ENCODE measurements around the gene HCN2.

The HCN2 gene

GRCh38 chr19:664913-665443, 75.3 kb downstream of the HCN2 start:
- H3K9me3 ChIP-seq (ENCODE audit: severe bottlenecking) = no peaks in the 10 kb centered on the region
- ATAC-seq (ENCODE audit: low read depth) (peak; percentile 24; the same call in 2 of the 3 replicates), DNase-seq (ENCODE audit: low spot score) (no peak)
- H3K36me3 ChIP-seq (ENCODE audit: low read depth) = peaks cover 5% of the 10 kb centered on the region
- H3K27ac ChIP-seq (ENCODE audit: poor library complexity, severe bottlenecking) = no peak overlapping the region
- peak; percentile 88 for TF ChIP-seq CTCF (IDR thresholded peaks at IDR 0.05; ENCODE audit: poor library complexity, severe bottlenecking)
- H3K4me3 ChIP-seq (ENCODE audit: severe bottlenecking) = no peak overlapping the region
- peaks cover 10% of the 10 kb centered on the region for H3K4me1 ChIP-seq (ENCODE audit: insufficient read depth, poor library complexity, severe bottlenecking)
- no peaks in the 10 kb centered on the region for H3K27me3 ChIP-seq (ENCODE audit: insufficient read depth, poor library complexity, severe bottlenecking)

Measured in RWPE2 (cell line).